ENCODE measurements around the gene SCTR.
A peak's percentile ranks its signal among the peaks of the same experiment; 100 is the strongest.
"Not testable (repeated sequence)": the region's sequence is repeated elsewhere in the genome, so short reads cannot be mapped to it uniquely, and the experiment has no call there.

The SCTR gene

DNA sequence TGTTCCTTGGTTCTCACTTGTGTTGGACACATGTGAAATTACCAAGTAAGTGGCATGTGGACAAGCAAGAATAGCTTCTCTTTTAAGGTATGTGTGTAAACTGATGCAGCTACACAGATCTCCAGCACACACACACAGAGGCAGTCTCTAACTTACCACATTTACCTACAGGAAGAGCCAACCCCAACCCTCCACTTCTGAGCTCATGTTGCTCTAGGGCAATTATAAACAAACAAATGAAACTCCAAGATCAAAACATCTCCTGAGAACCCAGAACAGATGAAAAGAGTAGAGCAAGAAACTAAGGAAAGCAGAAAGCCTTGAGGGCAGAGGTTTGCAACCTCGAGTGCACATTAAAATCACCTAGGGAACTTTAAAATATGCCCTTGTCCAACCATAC lies 108.7 kb downstream of the SCTR start:
- DNase-seq (ENCODE audit: low spot score), result no peak

DNA sequence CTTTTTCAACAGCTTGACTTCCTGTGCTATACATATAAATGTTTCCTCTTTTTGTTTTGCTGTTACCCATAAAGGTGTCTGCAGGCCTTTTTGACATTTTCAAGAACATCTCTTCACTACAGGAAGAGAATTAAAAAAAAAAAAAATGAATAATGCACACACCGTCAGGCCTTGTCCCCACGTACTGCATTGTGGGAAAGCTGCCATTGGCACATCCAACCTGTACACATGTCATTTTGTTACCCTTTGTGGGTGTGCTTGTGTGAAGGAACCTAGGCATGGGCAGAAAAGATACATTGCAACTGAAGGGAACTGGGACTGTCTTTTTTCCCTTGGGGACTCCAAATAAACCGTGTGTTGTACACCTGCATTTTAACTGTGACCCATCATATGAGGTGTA lies 109.4 kb downstream of the SCTR start:
- no peak for DNase-seq (ENCODE audit: low spot score)

DNA sequence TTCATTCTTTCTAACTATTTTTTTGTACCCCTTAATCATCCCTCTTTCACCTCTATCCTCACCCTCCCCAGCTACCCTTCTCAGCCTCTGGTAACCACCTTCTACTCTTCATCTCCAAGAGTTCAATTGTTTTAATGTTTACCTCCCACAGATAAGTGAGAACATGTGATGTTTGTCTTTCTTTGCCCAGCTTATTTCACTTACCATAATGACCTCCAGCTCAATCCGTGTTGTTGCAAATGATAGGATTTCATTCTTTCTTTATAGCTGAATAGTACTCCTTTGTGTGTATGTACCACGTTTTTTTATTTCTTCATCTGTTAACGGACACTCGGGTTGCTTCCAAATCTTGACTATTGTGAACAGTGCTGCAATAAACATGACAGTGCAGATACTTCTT lies 114.8 kb downstream of the SCTR start:
- no peak for DNase-seq (ENCODE audit: low spot score)

DNA sequence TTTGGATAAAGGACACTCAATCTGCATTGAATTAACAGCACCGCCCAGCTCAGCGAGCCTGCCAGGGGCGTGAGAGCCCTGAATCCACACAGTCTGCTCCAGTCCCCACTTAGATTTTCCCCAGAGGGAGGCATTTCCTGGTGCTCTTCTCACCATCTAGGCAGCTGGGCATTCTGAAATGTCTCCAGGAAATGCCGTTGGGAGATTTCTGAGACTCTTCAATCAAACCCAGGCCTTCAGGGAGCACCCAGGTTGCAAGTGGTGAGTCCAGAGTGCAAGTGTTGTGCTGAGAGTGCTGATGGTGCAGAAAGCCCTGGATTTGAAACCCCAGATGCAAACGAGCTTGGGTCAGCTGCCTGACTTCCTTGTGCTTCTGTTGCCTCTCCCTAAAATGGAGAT lies 116.1 kb downstream of the SCTR start:
- DNase-seq (ENCODE audit: low spot score), result no peak

DNA sequence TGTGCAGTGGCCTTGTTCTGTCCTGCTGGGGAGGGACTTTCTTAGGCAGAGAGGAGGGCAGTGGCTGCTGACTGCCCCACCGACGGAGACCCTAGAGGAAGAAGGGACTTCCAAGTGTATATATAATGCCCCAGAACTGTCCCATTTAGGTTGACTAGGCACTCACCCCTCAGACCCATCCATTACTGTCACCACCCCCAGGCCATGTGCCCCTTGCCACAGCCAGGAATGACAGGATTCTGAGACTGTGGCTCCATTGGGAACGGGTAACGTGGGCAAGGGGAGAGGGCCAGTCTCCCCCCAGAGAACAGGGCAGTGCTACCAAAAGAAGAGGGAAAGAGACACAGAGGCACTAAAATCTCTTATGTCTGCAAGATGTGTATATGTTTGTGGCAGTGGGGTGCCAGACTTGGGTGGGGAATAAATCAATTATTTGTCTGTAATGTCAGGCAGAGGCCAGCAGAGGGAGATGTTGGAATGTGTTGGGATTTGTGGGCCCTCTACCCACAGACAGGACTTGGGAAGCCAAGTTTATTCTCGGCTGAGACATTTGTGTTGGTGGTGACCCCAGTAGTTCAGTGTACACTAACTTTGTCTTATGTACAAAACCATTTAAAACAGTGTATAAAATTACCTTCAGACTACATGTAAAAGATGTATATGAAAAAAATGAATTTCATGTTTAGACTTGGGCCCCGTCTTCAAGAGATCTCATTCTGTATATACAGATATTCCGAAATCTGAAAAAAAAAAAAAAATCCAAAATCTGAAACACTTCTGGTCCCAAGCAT lies 116.7 kb downstream of the SCTR start:
- DNase-seq (ENCODE audit: low spot score), result peak; percentile 44

DNA sequence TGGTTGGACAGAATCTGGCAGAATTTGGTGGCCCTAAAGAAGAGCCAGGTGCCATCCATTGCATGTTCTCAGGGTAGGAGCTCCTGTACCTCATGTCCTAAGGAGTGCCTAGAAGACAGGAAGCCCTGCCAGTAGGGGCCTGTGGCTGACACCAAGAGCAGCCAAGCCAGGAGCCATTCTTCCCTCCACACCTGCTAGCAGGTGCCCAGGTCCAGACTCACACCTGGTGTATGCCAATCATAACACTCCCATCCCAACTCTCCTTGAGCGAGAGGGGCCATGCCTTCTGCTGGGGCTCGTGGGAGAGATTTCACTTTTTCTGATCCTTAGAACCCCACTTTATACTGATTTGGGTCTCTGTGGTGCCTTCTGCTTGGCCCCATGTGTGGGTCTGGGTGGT lies 119.1 kb downstream of the SCTR start:
- DNase-seq (ENCODE audit: low spot score), result no peak

DNA sequence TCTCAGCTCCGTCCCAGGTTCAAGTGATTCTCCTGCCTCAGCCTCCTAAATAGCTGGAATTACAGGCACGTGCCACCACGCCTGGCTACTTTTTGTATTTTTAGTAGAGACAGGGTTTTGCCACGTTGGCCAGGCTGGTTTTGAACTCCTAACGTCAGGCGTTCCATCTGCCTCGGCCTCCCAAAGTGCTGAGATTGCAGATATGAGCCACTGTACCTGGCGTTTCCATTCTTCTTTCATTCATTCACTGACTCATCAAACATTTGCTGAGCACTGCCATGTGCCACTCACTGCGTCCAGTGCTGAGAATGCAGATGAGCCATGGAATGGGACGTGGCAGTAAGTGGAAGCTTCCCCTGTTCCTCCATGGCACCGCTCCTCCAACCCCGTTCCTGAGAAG lies 120.7 kb downstream of the SCTR start:
- not testable (repeated sequence) for DNase-seq (ENCODE audit: low spot score)

DNA sequence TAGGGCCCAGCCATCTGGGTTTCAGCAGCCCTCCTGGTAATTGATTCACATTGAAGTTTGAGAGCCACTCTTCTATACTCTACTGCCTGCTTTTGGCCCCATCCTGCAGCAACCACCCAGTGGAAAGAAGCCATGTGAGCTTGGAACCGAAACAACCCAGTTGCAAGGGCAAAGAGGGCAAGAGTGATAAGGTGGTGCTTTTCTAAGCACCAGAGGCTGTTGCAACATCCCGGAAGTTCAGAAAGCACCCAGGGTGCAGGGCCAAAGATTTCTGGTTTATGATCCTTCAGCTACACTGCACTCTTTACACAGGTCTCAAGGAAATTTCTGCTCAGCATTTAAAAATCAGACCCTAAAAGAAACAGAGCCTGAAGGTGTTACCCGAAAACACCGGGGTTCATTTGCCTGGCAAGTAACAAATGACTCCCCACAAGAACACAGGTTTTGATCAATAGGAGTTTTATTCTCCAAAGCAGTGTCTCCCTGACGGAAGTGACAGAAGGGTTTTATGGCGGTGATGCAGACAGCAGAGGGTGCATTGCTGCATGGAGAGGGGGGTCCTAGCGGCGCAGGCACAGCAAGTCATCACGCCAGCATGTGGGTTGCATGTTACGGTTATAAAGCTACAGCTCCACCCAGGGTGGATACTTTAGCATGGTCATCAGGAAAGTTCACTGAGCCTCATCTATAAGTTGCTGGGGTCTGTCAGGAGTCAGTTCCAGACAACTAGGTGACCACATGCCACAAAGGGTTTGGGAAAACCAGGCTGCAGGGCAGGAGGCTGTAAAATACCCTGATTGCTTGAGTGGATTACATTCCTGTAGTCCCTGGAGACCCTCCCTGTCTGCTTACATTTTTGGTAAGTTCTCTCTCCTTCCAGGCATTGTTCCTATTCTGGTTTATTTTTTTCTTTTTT lies 121.4 kb downstream of the SCTR start:
- no peak for DNase-seq (ENCODE audit: low spot score)

DNA sequence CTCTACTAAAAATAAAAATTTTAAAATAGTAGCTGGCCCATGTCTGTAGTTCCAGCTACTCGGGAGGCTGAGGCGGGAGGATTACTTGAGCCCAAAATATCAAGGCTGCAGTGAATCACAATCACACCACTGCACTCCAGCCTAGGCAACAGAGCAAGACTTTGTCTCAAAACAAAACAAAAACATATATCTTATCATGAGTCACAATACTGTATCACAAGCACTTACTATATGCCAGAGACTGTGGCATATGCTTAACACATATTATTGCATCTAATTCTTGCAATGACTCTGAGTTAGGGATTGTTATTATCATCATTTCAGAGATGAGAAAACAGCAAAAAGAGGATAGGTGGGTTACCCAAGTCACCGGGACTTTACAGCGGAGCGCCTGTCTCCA lies 122.2 kb downstream of the SCTR start:
- DNase-seq (ENCODE audit: low spot score), result no peak

DNA sequence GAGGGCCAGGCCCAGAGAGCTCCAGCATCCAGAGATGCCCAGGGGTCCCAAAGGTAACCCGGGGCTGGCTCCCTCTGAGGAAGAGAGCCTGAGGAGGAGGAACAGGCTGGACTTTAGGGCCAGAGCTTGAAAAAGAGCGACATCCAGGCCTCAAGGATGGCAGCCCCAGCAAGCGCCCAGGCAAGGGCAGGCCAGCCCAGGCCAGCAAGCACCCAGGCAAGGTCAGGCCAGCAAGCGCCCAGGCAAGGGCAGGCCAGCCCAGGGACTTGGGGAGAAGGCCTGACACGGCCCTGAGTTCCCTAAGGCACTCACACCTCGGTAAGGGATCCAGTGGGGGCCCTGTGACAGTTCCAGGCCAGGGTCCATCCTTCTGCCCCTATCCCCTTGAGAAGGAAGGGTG lies 127.1 kb downstream of the SCTR start:
- DNase-seq (ENCODE audit: low spot score), result no peak

DNA sequence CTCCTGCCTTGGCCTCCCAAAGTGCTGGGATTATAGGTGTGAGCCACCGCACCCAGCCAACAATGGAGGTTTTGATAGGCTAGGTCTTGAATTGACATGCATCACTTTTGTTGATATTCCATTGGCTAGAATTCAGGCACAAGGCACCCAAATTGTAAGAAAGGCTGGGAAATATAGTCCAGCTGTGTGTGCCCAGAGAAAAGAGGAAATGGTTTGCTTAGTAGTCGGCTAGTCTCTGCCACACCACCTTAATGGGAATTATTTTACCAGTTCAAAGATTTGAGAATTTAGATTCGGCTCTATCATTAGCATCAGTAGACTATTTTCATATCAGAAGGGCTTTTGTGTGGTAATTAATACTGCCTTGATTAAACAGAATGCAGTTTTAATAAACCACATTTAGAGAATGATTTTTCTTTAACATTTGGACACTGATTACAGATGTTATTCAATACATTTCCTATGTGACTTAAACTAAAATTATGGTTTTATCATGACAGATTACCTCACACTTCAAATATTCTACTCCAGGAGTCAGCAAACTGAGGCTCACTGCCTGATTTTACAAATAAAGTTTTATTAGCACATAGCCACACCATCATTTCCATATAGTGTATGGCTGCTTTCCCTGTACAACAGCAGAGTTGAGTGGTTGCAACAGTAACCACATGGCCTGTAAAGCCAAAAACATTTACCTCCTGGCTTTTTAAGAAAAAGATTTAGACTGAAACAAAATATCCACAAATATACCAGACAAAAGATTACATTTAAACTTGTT lies 130.1 kb downstream of the SCTR start:
- DNase-seq (ENCODE audit: low spot score), result no peak

Data from SK-N-DZ (cell line).